Frontal cortex (tissue), 4 donors: Measurements from ENCODE around the gene SLC51A. TPM values are rescaled to one million over a fixed set of nuclear protein-coding genes. Genes with fewer than 3 reads are reported as not detected.
"Not testable (repeated sequence)": the region's sequence is repeated elsewhere in the genome, so short reads cannot be mapped to it uniquely, and the experiment has no call there.

ENCODE experiments used
- DNase-seq, 2 donors: peaks; one replicate each; pipeline ENCODE4 v3.0.0; 2012; ENCODE audit warnings: low spot score in 2 of 2
- FAIRE-seq: peaks from 2 replicates; lab custom pipeline; 2012; peaks lifted over from hg19 to GRCh38; lab: Jason Lieb, UNC
- total RNA-seq: library from RNA; depleted of rRNA; stranded (reverse); fragments of >200 nt; gene quantifications from one replicate; pipeline ENCODE4 v1.2.3, GENCODE V29; 2014
- donor health status: control.
- donor health status: control.
- donor health status: control.

The SLC51A gene
- total RNA-seq, 1 donor from 2014 or later, result not detected

DNA sequence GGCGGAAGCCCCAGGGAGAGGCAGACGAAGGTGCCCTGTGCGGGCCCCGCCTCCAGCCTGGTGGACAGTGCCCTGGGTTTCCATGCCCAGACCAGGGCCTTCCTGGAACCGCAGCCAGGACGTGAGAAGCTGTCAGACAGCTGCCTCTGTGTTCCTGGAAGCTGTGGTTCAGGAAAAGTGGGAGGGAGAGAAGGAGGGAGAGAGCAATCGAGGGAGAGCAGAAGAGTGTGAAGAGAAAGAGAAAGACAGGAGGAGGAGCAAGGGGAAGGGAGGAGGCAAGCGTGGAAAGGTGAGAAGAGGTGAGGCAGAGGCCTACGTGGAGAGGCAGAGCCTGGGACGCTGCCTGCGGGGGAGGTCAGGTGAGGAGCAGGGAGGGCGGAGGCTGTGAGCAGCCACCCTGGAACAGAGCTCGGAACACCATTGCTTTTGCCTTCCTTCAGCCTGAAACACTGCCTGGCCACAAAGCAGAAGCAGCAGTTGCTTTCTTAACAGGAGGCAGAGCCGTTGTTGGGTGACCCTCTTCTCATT lies 23.7 kb upstream of the SLC51A start:
- no peak for DNase-seq
- FAIRE-seq, result no peak

DNA sequence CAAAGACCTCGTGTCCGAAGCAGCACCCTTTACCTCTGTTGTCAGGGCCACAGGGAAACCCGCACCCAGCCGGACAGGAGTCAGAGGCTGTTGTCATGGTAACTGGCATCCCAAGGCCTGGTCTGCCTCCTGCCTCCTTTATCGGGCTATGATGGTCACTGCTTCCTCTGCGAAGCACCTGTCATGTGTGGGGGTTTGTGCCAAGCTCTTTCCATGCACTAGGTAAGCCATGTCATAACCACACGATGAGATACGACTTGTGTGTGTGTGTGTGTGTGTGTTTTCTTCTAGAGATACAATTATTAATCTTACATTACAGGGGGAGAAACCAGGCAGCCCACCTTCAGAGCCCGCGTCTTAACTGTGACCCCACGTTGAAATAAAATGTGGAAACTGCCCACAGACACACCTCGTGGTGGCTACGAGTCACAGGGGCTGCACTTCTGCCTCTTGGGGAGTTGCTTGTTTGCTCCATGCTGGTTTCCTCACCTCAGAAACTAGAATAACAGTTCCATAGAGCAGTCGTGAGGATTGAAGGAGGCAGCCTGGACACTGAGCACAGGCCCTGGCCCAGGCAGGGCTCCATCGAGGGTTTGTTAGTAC lies 23.1 kb upstream of the SLC51A start:
- DNase-seq, result no peak

DNA sequence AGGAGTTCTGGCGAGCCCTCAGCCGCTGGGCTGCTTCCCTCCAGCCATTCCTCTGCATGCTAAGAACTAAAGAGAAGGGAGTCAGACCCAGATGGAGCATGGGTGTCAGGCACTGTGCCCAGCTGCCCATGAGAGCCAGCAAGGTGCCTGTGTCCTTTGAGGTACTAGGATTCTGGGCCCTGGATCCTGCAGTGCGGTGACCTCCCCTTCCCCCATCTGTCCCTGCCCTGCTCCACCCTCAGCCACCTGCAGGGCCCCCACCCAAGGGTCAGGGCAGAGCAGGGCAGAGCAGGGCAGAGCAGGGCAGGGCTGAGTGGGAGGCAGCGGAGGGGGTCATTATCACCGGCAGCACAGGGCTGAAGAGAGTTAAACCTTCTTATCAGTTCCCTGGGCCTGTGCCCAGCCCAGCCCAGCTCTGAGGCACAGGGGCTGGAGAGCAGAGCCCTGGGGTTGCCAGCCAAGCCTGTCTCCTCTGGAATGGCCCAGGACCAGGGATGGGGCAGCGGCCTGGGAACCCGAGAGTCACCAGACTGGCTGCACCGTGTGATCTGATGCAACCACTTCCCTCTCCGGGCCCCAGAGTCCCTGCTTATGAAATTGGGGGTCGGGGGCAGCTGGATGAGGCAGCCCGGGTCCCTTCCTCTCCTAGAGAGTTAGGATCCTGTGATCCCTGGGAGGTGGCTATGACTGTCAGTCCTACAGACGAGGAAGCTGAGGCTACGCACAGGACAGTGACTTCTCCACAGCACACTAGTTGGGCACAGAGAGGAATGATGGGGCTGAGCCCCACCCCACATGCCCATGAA lies 22.4 kb upstream of the SLC51A start:
- no peak for DNase-seq
- no peak for FAIRE-seq

More for the DNA sequence above, 23.1 kb upstream of the SLC51A start:
- FAIRE-seq, result no peak

DNA sequence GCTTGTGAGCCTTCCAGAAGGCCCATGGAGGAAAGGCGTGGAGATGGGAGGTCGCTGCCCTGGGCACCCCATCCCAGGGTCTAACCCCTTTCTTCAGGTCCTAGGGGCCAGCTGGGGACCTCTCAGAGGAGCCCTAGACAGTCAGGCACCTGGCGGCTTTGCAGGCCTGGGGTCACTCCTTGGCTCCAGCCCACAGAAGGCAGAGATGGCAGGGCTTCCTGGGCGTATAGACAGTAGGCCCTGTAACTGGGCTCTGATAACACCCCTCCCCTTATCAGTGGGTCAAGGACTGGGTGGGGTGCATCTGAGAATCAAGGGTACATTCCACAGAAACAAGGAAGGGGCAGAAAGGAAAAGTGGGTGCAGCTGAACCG lies 21.8 kb upstream of the SLC51A start:
- no peak for DNase-seq
- FAIRE-seq, result no peak

DNA sequence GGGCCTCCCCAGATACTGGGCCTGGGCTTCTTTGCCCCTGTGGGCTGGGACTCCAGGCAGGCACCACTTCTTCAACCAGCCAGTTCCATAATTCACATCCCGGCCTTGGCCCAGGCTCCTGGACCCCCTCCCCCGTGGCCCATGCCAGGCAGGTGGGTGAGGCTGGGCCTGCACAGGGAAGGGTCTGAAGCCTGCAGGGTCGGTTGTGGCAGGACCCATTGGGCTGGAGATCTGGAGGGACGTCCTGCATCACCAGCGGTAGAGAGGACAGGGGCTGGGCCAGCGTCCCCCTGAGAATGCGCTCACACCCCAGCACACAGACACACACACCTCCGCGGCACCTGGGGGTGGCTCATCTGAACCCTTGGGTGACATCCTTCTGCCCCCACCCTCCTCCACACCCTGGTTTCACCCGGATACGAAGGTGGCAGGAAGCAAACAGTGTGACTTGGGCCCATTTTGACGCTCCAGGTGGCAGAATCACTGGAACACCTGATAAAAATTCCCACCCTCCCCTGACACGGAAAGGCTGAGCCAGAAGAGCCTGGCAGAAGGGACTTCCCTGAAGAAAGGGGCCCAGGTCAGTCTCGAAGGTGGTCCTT lies 20.6 kb upstream of the SLC51A start:
- DNase-seq (no peak), FAIRE-seq (no peak)

DNA sequence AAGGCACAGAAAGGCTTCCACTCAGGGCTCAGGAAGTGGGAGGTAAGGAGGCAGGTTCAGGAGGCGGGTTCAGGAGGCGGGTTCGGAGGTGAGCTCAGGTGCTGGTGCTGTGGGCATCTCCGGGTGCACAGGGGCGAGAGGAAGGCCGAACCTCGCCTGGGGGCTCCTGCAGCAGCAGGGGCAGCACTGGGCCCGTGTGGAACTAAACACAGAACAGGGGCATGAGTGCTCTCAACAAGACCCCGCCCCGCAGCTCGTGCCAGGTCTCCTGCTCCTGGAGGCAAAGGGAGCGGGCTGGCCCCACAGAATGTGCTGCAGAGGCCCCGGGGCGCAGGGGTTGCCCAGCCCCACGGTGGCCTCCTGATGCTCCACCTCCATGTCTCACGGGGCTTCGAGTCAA lies 18.8 kb upstream of the SLC51A start:
- FAIRE-seq (no peak), DNase-seq (no peak)

DNA sequence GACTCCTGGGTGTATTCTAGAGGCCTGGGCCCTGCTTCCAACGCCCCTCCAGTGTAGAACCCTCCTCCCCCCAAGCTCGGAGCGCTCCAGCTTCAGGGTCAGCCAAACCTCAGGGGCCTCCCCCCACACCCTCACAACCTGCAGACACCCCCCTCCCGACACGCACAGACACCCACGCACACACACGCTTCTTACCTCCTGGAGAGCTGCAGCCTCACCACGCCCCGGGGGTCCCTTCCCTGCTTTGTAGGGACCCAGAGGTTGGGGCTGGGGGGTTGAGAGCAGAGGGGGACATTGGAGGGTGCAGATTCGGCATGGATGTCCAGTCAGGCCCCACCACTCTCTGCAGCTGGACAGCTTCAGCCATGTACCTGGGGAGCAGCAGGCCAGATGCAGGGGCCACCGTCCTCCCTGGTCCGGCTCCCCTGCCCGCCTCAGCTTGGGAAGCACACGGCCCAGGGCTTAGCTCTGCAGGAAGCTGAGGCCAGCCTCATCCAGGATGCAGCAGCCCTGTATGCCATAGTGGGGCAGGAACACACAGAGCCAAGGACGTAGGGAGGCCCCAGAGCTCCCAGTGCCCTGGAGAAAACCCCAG lies 18.2 kb upstream of the SLC51A start:
- DNase-seq, result no peak
- FAIRE-seq, result no peak

DNA sequence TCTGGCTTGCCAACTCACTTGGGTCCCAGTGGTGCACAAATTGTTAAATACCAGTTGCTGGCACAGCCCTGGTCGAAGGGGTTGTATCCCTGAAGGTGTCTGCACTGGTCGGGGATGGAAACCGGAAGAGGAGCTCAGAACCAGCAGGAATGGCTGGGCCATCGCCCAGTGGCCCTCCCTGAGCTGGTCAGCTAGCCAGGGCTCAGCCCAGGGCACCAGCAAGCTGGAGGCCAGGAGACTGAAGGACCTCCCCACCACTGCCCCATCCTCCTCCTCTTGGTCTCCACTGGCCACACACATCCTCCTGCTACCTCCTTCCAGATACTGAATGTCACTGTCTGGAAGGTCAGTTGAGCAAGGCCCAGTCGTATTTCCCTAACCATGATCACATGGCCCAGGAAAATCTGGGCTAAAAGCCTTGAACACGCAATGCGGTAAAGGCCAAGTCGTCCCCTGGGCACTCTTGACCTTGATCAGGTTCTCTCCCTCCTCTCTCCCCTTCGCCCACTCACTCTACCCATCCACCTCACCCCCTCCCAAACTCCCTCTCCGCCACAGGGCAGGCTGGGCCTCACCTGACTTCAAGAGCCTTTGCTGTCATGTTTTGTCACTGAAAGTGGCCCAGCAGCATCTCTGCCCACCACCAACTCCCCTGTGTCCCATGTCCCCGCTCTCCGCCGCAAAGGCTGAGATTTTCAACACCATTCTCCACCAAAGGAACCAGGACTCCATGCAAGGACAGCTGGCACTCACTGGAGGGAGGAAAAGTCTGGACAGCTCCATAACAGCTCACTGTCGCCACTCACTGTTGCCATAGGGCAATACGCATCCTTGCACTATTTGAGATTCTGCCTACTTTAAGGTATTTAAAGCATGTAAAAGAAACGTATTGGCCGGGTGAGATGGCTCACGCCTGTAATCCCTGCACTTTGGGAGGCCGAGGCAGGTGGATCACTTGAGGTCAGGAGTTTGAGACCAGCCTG lies 17.3 kb upstream of the SLC51A start:
- no peak for FAIRE-seq
- no peak for DNase-seq

DNA sequence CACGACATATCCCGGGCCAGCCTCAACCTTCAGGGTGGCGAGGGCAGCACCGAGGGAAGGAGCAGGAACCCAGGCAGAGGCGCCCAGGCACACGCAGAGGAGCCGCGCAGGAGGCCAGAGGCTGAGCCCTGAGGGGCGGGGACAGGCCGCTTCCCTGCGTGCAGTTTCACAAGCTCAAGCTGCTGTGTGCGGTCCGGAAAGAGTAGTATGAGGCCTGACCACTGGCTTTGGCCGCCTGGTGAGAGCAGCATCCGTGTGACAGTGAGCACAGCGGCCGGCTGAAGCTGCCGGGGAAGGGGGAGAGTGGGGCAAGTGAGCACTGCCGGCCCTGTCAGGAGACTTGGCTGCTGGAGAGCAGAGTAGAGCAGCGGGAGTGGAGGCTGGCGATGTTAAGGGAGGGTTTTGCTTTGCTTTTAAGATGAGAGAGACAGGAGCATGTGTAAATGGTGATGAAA lies 13.8 kb upstream of the SLC51A start:
- DNase-seq (no peak), FAIRE-seq (no peak)

DNA sequence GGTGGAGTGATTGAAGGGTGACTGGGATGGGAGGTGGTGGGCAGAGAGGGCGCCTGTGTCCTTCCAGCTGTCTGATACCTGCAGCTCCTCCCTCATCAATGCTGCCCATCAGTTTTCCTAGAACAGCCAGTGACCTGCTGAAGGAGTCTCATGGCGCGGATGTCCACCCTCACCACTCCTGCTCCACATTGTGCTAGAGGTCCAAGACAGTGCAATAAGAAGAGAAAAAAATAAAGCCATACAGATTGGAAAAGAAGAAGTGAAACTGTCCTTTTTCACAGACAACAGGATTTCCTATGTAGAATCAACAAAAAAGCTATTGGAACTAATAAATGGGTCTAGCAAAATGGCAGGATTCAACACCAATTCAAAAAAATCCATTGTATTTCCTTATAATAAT lies 12.5 kb upstream of the SLC51A start:
- FAIRE-seq (no peak), DNase-seq (no peak)

DNA sequence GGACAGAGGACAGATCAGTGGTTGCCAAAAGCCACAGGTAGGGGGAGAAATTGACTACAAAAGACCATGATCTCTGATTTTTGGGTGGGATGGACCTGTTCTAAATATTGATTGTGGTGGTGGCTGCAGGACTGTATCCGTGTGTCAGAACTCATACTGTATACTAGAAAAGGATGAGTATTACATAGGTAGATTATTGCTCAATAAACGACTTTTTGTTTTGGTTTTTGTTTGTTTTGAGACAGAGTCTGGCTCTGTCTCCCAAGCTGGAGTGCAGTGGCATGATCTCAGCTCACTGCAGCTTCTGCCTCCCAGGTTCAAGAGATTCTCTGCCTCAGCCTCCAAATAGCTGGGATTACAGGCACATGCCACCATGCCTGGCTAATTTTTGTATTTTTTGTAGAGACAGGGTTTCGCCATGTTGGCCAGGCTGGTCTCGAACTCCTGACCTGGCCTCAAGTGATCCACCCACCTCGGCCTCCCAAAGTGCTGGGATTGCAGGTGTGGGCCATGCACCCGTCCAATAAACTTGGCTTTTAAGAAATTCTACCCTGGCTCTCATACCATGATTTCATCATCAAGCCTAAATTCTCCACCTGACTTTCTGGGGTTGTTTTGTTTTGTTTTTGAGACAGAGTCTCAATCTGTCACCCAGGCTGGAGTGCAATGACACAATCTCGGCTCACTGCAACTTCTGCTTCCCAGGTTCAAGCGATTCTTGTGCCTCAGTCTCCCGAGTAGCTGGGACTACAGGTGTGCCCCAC lies 10.7 kb upstream of the SLC51A start:
- FAIRE-seq, result not testable (repeated sequence)

DNA sequence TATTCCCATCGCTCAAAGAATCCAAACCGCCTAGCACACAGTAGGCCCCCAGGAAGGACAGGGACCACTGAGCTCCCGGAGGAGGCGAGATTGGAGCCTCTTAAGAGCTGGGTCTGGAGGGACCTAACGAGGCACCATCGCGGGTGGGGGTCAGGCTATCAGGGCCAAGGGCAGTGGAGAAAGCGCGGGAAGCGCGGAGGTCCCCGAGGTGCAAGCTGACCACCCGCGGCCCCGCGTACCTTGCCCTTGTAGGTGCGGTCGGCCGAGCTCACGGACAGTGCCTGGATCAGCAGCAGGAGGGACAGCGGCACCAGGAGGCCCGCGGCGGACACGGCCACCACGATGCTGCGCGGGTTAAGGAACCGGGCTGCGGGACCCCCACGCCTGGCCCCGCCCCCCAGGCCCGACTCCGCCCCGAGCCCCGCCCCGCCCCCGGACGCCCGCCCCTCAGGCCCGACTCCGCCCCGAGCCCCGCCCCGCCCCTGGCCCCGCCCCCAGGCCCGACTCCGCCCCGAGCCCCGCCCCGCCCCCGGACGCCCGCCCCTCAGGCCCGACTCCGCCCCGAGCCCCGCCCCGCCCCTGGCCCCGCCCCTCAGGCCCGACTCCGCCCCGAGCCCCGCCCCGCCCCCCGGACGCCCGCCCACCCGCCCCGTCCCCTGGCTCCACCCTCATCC lies 9.0 kb upstream of the SLC51A start:
- peak in 1 of 2 donors; percentile 77 for DNase-seq
- no peak for FAIRE-seq

More for the DNA sequence above, 10.7 kb upstream of the SLC51A start:
- not testable (repeated sequence) for DNase-seq

DNA sequence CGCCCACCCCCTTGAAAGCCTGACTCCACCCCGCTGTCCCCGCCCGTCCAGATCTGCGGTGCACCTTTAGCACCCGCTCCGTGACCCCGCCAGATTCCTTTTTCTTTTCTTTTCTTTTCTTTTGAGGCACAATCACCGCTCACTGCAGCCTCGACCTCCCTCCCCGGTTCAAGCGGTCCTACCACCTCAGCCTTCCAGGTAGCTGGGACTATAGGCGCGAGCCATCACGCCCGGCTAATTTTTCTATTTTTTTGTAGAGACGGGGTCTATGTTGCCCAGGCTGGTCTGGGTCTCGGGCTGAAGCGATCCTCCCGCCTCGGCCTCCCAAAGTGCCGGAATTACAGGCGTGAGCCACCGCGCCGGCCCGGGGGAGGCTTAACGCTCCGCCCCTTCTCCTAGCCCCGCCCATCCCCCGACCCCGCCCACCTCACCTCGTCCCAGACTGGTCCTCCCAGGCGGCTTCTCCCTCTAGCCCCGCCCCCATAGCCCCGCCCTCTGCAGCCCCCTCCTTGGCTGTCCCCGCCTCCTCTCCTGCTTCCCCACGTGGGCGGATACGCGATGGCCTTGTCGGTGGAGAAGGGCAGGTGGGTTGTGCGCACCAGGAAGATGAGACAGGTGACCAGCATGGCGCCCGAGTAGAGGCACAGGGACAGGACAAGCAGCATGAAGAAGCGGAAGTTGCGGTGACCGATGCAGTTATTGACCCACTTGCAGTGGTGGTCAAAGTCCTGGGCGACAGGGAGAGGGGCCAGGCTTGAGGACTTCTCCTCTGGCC lies 8.3 kb upstream of the SLC51A start:
- no peak for FAIRE-seq
- DNase-seq, result peak in 1 of 2 donors; percentile 65

DNA sequence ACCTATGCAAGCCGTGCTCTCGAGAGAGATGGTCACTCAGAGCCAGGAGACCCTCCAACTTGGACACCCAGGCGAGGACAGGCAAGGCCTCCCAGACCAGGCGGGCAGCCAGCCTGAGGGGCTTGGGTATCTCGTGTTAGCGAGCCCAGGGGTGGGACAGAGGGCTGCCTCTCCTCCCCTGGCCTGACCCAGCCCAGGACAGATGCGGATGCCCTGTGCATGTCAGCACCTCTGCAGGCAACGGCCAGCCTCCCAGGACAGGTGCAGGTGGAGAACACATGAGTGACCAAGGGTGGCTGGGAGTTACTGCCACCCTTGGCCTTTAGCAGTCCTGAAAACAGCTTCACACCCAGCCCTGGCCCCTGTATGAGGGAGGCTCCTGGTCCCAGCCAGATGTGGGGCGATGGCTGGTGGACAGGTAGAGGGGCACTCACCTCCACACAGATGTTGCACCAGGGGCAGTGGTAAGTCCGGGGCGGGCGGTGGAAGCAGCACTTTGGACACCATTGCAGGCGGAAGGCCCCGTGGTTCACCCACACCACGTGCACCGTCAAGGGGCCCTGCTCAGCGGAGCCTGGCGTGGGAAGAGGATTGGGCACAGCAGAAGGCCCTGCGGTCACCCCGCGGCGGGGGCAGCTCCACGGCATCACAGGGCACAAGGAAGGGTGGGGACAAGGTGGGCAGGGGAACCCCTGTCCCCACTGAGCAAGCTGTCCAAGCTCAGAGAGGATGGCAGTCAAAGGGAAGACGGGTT lies 7.2 kb upstream of the SLC51A start:
- no peak for FAIRE-seq
- no peak for DNase-seq

DNA sequence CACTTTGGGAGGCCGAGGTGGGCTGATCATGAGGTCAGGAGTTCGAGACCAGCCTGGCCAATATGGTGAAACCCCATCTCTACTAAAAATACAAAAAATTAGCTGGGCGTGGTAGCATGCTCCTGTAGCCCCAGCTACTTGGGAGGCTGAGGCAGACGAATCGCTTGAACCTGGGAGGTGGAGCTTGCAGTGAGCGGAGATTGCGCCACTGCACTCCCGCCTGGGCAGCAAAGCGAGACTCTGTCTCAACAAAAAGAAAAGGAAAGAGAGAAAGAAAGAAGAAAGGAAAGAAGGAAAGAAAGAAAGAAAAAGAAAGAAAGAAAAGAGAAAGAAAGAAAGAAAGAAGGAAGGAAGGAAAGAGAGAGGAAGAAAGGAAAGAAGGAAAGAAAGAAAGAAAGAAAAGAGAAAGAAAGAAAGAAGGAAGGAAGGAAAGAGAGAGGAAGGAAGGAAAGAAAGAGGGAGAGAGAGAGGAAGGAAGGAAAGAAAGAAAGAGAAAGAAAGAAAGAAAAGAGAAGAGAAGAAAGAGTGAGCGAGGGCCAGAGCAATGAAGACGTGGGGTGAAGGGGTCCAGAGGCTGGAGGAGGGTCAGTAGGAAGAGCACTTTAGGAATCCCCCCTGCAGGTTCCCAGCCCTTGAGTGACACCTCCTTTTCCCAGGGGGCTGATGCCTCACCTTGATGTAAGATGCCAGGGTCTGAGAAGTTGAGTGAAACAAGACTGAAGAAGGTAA lies 6.2 kb upstream of the SLC51A start:
- not testable (repeated sequence) for DNase-seq, FAIRE-seq
